Transverse colon (tissue), 4 donors: Measurements from ENCODE around the gene DNAJC22. TPM values are rescaled to one million over a fixed set of nuclear protein-coding genes. Genes with fewer than 3 reads are reported as not detected.

Source experiments
- DNase-seq: peaks from one replicate; pipeline ENCODE4 v3.0.0-alpha.2; 2019
- H3K27ac ChIP-seq, 4 donors: fragments of 200-600 bp; sonication (generic); 2 replicates each; pipeline ENCODE4 v1.5.1; 2016 to 2018; ENCODE audit warnings: inconsistent platforms in 4 of 4
- H3K27me3 ChIP-seq: fragments of 200-600 bp; sonication (generic); 2 replicates; pipeline ENCODE4 v1.5.1; 2017; ENCODE audit warnings: inconsistent platforms
- H3K36me3 ChIP-seq, 4 donors: fragments of 200-600 bp; sonication (generic); 2 replicates each; pipeline ENCODE4 v1.5.1; 2017 to 2019; ENCODE audit warnings: inconsistent platforms in 4 of 4
- H3K4me1 ChIP-seq, 4 donors: fragments of 200-600 bp; sonication (generic); 2 replicates each; pipeline ENCODE4 v1.5.1; 2017 to 2020; ENCODE audit warnings: inconsistent platforms in 4 of 4
- H3K4me3 ChIP-seq, 4 donors: fragments of 200-600 bp; sonication (generic); 1 replicate in 1 of 4; 2 replicates in 3 of 4; pipeline versions ENCODE4 v1.5.1 to v1.6.1; 2017 to 2019; ENCODE audit warnings: inconsistent platforms in 4 of 4
- H3K9me3 ChIP-seq, 2 donors: fragments of 200-600 bp; sonication (generic); 2 replicates each; pipeline ENCODE4 v1.5.1; 2017 to 2019; ENCODE audit warnings: inconsistent platforms in 2 of 2
- CTCF ChIP-seq, 5 experiments: fragments of 200-600 bp in 3 of 5; fragments of 450-650 bp in 2 of 5; sonication (generic) in 3 of 5; IDR thresholded peaks; 1 replicate in 2 of 5; 2 replicates in 3 of 5; pipeline ENCODE4 v1.5.1; 2016 to 2017; ENCODE audit warnings: antibody characterized with exemption in 5 of 5, inconsistent platforms in 3 of 5, mild to moderate bottlenecking in 2 of 5, moderate library complexity in 1 of 5
- EP300 ChIP-seq: sonication (generic); formaldehyde crosslinking; IDR thresholded peaks from one replicate; pipeline ENCODE4 v1.6.1; 2017; ENCODE audit warnings: antibody characterized with exemption, low read depth
- POLR2A ChIP-seq: fragments of 450-650 bp; IDR thresholded peaks from one replicate; pipeline ENCODE4 v1.6.1; 2016; ENCODE audit warnings: antibody characterized with exemption, mild to moderate bottlenecking, moderate library complexity
- POLR2AphosphoS5 ChIP-seq, 3 donors: sonication (generic); formaldehyde crosslinking; IDR thresholded peaks; one replicate each; pipeline ENCODE4 v1.6.1; 2016; ENCODE audit warnings: antibody characterized with exemption in 3 of 3
- WGBS, 2 donors: methylation state at CpG; one replicate each; pipeline ENCODE4 v1.1.5; 2018; ENCODE audit warnings: low coverage in 1 of 2; 5-methylcytosine and 5-hydroxymethylcytosine counted together
- in situ Hi-C, 4 donors: fragments of 200-750 bp; cut with MboI; loops; one replicate each; pipeline versions ENCODE4 v1.15.0 to v1.15.1; 2017; ENCODE audit warnings: low sequenced_read_pairs in 3 of 4, low pct_ligation_motif_present in 1 of 4, low pct_unique_long_range_greater_than_20kb in 1 of 4
- intact Hi-C: fragments of 100-400 bp; cut with DNase I; formaldehyde crosslinking; loops from one replicate; pipeline ENCODE4 v1.15.1; 2023; ENCODE audit warnings: low total_unique reads
- total RNA-seq, 4 donors: library from RNA; depleted of rRNA; stranded (reverse); fragments of >200 nt; gene quantifications; one replicate each; pipeline ENCODE4 v1.1.0, GENCODE V29; 2016

DNAJC22 gene
- total RNA-seq, 4 donors from 2014 or later = 25.4 to 43.8 (median 39.2) TPM

- no peaks in the 10 kb centered on the region for H3K36me3 ChIP-seq
- intact Hi-C loops = no loop called here
- DNase-seq = no peak
- WGBS, 2 donors = 93 to 98% methylated on average over 10 to 12 of the region's 12 CpGs
- no peak for TF ChIP-seq EP300
- no peak for TF ChIP-seq CTCF (IDR thresholded peaks at IDR 0.05)
- TF ChIP-seq POLR2AphosphoS5 (IDR thresholded peaks at IDR 0.05) = no peak
- TF ChIP-seq POLR2A = no peak
- no peaks in the 10 kb centered on the region for H3K9me3 ChIP-seq
- H3K4me3 ChIP-seq = no peak overlapping the region
- H3K4me1 ChIP-seq = peaks cover 0 to 15% (median 4%) of the 10 kb centered on the region in 4 donors
- in situ Hi-C loops = no loop called here
- H3K27me3 ChIP-seq = peaks cover 19% of the 10 kb centered on the region
- H3K27ac ChIP-seq = no peak overlapping the region
These were observed 17.9 kb upstream of the DNAJC22 start for GRCh38 chr12:49328816-49329215.

GRCh38 chr12:49330032-49330619, 16.6 kb upstream of the DNAJC22 start:
- Histone ChIP-seq H3K4me3 (no peak overlapping the region), H3K27me3 (peaks cover 32% of the 10 kb centered on the region), H3K4me1 (peaks cover 0 to 10% (median 2%) of the 10 kb centered on the region in 4 donors), H3K36me3 (no peaks in the 10 kb centered on the region), H3K9me3 (no peaks in the 10 kb centered on the region), H3K27ac (no peak overlapping the region)
- 92% methylated on average over 7 of the region's 7 CpGs; no CpG with 5 or more reads in 1 of the 2 donors for WGBS, 2 donors
- DNase-seq = no peak
- no peak for TF ChIP-seq CTCF (IDR thresholded peaks at IDR 0.05)
- no peak for TF ChIP-seq POLR2AphosphoS5 (IDR thresholded peaks at IDR 0.05)
- TF ChIP-seq EP300 = no peak
- TF ChIP-seq POLR2A = no peak
- in situ Hi-C loops = loop anchor here in 1 of 4 donors (10.0 kb wide), 1 partner anchor 45 kb away; no protein-coding TSS in a partner anchor
- intact Hi-C loops = no loop called here

- Histone ChIP-seq H3K27me3 (peaks cover 38% of the 10 kb centered on the region), H3K27ac (no peak overlapping the region), H3K4me3 (no peak overlapping the region), H3K36me3 (no peaks in the 10 kb centered on the region), H3K9me3 (no peaks in the 10 kb centered on the region), H3K4me1 (peaks cover 0 to 10% (median 2%) of the 10 kb centered on the region in 4 donors)
- WGBS, 2 donors = 73% methylated on average over 14 of the region's 14 CpGs; no CpG with 5 or more reads in 1 of the 2 donors
- no peak for DNase-seq
- intact Hi-C loops (no loop called here), in situ Hi-C loops (loop anchor here in 1 of 4 donors (10.0 kb wide), 1 partner anchor 46 kb away; no protein-coding TSS in a partner anchor)
- TF ChIP-seq POLR2AphosphoS5 (IDR thresholded peaks at IDR 0.05) (no peak), EP300 (no peak), CTCF (IDR thresholded peaks at IDR 0.05) (no peak)
These were observed 15.9 kb upstream of the DNAJC22 start for GRCh38 chr12:49330631-49331379.

DNA sequence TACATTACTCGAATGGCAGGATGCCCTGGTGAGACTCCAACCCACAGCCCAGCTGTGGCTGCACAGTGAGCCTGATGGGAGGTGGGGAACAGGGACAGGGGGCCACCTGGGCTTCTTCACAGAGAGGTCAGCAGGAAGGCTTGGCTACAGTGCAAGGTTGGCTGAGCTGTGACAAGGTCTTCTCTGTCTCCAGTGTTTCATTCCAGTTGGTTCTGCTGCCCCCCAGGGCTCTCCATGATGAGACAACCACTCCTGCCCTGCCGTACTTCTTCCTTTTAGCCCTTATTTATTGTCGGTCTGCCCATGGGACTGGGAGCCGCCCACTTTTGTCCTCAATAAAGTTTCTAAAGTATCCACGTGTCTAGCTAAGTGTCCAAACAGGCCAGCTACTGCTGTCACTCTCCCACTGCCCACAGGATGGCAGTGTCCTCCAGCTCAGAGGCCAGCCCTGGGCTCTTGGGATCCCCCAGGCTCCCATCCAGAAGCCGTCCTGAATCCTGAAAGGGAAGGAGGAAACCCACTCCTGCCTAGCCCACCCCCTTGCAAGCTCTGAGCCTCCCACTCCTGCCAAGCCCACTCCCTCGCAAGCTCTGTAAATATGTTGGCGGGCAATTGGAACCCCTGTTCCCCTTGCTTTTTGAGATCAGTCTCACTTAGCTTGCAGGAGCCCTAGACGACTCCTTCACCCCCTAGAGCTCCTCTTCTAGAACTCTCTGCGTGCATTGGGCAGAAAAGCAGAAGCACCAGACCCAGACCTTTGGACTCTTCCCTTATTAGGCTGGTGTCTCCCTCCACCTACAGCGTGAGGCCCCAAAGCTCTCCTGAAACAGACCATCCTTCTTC, 15.1 kb upstream of the DNAJC22 start:
- peaks cover 0 to 15% (median 8%) of the 10 kb centered on the region in 4 donors for H3K4me1 ChIP-seq
- TF ChIP-seq CTCF (IDR thresholded peaks at IDR 0.05) = peak; percentile 68 to 84 (median 79)
- TF ChIP-seq EP300 = no peak
- intact Hi-C loops (no loop called here), in situ Hi-C loops (loop anchor here in 1 of 4 donors (10.0 kb wide), 1 partner anchor 47 kb away; no protein-coding TSS in a partner anchor)
- H3K4me3 ChIP-seq = no peak overlapping the region
- no peak overlapping the region for H3K27ac ChIP-seq
- 26 to 39% methylated on average over 5 to 11 of the region's 11 CpGs for WGBS, 2 donors
- H3K9me3 ChIP-seq = no peaks in the 10 kb centered on the region
- H3K36me3 ChIP-seq = no peaks in the 10 kb centered on the region
- peaks cover 46% of the 10 kb centered on the region for H3K27me3 ChIP-seq
- DNase-seq = peak; percentile 72
